Measurements from ENCODE around the gene IL1RN. TPM values are rescaled to one million over a fixed set of nuclear protein-coding genes. Genes with fewer than 3 reads are reported as not detected.

Gene IL1RN
- total RNA-seq, 1 experiment from 2014 or later = 0.86 TPM

DNA sequence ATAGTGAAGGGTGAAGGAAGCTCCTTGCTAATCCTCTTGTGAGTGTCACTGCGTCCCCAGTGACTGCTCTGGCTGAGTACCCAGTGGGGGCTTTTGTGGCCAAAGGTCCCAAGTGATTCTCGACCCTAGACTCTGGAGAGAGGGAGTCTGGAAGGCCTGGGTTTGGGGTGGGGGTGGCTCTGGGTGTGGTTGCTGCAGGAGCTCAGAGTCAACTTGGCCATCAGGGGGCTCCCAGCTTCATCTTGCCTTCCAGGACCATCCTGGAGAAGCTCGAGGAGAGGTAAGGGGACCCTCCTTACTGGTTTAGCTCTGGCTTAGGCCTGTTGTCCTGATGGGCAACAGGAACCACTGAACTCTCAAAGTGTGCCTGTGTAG lies 47.0 kb downstream of the IL1RN start:
- Histone ChIP-seq H3K9me3 (no peaks in the 10 kb centered on the region), H3K4me3 (no peak overlapping the region), H3K27me3 (no peaks in the 10 kb centered on the region), H3K36me3 (no peaks in the 10 kb centered on the region)
- DNase-seq = no peak

DNA sequence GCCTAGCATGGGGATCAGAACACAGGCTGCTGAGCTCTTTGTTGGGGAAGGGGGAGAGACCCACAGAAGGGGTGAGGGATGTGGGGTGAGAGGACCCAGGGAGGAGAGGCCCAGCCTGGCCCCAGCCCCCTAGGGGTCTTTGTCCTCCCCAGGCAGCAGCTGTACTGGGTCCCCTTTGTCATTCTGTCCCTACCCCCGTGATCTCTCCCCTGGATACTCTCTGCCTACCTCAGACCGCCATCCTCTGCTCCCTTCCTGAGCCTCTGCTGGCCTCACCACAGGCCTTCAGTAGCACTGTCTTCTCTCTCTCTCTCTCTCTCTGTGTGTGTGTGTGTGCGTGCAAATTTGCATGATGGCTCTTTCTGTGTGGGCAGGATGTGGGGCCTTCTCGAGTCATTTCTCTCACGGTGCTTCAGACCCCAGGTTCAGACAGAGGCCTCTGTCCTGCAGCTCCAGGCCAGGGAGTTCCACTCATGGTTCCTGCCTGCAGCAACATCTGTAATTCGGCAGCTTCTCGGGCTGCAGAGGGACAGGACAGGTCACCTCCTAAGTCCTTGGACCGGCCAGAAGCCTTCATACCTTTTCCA lies 47.7 kb downstream of the IL1RN start:
- no peak overlapping the region for H3K4me3 ChIP-seq
- H3K27me3 ChIP-seq = no peaks in the 10 kb centered on the region
- no peaks in the 10 kb centered on the region for H3K36me3 ChIP-seq
- H3K9me3 ChIP-seq = no peaks in the 10 kb centered on the region
- no peak for DNase-seq

DNA sequence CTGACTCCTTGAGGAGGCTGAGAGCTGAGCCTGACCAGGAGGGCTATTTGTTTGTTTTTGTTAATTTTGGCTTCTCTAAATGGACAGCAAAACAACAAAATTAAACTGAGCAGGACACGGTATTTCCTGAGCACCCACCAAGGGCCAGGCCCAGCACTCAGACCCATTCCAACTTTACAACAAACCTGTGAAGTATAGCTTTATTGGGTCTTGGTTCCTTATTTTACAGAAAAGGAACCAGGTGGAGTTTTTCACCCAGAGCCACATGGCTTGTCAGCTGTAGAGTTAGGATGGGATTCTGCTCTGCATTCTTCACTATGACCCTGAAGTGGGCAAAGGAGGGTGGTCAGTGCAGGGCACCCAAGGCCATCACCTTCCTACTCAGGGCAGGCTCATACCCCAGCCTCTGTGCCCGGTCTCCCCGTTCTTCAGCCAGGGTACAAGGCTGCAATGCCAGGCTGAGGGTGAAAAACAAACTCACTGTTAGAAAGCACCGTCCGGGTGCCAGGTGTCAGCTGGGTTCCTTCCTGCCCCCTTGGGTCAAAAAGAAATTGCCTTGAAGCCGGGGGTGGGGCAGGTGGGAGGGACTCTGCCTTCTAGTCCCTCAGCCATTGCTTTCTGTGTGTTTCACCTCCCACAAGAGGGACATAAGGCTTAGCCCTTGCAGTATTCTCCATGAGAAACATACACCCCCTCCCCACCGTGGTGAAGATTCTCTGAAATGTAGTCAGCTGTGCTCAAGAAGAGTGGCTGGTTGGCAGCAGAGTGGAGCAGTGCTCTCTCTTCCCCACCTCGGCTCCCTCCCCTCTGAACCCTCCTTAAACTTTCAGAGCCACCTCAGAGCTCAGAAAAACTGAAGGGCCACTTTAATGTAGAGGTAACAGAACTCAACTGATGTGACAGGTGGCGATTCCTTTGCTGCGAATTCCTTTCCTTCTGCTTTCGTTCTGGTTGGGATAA lies 48.6 kb downstream of the IL1RN start:
- no peak for DNase-seq
- H3K36me3 ChIP-seq = no peaks in the 10 kb centered on the region
- no peaks in the 10 kb centered on the region for H3K9me3 ChIP-seq
- no peaks in the 10 kb centered on the region for H3K27me3 ChIP-seq
- H3K4me3 ChIP-seq = no peak overlapping the region

DNA sequence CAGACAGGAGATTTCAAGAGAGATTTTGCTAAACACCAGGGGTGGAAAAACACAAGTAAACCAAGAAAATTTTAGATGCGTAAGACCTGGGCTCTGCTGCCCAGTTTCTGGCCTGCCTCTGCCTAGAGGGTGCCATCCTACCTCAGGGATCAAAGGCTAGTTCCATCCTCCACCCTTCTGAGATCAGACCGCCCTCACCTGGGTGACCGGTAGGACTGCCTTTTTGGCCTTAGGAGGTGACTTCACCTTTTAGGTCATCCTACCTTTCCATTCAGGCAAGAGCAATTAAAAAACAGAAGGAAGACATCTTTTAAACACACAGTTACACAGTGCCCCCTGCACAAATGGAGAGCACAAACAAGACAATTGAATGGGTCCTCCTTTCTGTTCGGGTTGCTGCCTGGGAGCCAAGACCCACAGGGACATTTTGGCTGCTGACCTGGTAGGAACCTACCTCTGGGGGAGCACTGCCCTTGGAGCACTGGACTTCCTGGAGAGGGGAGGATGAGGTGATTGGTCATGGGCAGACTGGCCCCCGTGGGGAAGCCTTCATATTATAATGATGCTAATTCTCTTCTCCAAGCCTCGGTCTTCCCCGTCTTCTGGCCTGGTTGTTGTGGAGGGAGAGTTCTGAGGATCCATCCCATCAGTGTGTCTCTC lies 49.4 kb downstream of the IL1RN start:
- Histone ChIP-seq H3K27me3 (no peaks in the 10 kb centered on the region), H3K9me3 (no peaks in the 10 kb centered on the region), H3K4me3 (no peak overlapping the region), H3K36me3 (no peaks in the 10 kb centered on the region)
- no peak for DNase-seq

DNA sequence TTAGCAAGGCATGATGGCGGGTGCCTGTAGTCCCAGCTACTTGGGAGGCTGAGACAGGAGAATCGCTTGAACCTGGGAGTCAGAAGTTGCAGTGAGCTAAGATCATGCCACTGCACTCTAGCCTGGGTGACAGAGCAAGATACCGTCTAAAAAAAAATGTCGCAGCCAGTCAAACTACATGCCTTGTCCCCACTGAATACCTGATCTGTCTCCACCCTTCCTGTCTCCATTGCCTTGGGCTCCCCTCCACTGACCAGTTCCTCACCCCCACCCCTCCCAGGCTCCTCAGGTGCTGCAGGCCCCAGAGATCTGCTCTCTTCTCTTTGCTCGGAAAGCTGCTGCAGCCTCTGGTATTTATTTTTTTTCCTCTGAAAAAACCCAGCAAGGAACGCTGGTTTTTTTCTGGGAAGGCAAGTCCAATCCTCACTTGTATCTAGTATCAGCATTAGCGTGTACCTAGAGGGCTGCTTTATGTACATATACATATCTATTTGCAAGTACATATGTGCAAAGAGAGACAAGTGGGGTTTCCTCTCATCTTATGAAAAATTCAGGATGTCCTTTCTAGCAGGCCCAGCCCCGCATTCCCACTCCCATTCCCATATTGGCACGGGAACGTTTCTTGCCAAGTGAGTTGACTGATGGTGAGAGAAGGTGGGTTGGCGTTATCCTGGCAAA lies 50.8 kb downstream of the IL1RN start:
- H3K27me3 ChIP-seq = no peaks in the 10 kb centered on the region

DNA sequence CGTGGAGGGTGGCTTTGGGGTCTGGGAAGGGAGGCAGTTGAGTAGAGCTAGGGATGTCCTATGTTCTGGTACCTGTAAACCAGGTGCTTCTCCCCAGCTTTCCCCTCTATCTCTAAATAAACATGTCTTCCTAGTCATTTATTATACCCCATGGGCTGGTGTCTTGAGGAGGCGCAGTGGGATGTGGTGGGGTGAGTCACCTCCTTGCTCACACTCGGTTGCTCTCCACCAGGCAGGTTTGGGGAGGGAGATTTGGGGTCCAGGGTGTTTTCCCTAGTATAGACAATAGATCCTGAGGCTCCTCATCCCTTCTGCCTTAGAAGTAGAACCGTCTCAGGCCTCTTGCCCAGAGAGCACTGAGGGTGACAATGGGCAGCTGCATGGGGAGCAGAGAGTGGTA lies 51.5 kb downstream of the IL1RN start:
- H3K4me3 ChIP-seq = no peak overlapping the region

More for the DNA sequence above, 50.8 kb downstream of the IL1RN start:
- Histone ChIP-seq H3K36me3 (no peaks in the 10 kb centered on the region), H3K9me3 (no peaks in the 10 kb centered on the region), H3K4me3 (no peak overlapping the region)
- DNase-seq = no peak

DNA sequence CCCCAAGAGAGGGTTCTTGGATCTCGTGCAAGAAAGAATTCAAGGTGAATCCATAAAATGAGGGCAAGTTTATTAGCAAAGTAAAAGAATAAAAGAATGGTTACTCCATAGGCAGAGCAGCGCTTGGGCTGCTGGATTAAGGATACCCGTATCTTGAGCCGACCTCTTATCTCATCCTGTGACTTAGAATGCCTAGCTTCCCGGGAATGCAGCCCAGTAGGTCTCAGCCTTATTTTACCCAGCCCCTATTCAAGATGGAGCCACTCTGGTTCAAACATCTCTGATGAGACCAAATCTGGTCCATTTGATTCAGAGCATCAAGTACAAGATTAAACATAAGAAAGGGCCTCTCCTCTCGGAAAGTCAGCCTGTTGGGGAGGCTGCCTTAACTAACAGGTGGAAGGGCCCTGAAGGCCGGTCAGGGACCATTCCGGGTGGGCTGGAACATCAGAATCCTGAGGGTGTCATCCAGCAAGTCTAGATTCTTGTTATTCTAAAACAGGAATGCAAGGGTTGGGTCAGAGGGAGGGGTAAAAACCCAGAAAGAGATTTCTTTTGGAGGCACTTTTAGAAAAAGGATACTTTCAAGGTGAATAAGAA lies 52.1 kb downstream of the IL1RN start:
- Histone ChIP-seq H3K4me3 (no peak overlapping the region), H3K27me3 (no peaks in the 10 kb centered on the region), H3K36me3 (no peaks in the 10 kb centered on the region), H3K9me3 (no peaks in the 10 kb centered on the region)
- no peak for DNase-seq

More for the DNA sequence above, 51.5 kb downstream of the IL1RN start:
- Histone ChIP-seq H3K27me3 (no peaks in the 10 kb centered on the region), H3K9me3 (no peaks in the 10 kb centered on the region), H3K36me3 (no peaks in the 10 kb centered on the region)
- no peak for DNase-seq

DNA sequence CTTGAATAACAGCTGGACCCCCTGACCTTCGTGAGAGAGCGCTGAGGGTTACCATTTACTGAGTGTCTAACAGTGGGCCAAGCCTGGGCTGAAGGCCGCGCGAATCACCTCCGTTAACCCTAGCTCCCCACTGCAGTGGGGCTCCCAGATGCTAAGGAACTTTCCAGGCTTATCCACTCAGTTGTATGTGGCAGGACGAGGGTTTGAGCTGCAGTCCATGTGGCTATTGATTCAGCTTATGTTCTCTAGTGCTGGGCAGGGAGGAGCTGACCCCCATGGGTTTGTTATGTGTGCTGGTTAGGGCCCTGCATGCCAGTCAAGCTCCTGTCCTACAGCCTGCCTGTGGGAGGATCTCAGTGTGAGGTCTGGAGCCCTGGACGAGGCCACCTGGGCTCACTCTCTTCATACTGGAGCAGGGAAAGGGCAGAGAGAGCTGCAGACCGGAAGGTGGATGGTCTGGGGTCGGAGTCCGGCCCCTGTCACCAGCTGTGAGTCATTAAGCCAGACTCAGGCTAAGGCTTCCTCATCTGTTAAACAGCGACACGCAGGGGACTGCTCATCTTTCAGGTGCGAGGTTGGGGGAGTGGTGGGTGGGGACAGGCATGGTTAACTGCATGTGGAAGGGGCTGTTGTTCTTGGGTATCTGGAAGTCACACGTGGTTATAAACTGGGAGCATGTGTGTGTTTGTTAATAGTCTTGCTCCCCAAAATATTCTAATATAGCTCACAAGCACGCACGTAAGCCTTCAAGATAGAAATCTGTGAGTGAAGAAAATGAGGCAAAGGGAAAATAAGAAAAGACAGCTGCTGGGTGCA lies 52.9 kb downstream of the IL1RN start:
- Histone ChIP-seq H3K9me3 (no peaks in the 10 kb centered on the region), H3K4me3 (no peak overlapping the region), H3K36me3 (no peaks in the 10 kb centered on the region), H3K27me3 (no peaks in the 10 kb centered on the region)
- no peak for DNase-seq

DNA sequence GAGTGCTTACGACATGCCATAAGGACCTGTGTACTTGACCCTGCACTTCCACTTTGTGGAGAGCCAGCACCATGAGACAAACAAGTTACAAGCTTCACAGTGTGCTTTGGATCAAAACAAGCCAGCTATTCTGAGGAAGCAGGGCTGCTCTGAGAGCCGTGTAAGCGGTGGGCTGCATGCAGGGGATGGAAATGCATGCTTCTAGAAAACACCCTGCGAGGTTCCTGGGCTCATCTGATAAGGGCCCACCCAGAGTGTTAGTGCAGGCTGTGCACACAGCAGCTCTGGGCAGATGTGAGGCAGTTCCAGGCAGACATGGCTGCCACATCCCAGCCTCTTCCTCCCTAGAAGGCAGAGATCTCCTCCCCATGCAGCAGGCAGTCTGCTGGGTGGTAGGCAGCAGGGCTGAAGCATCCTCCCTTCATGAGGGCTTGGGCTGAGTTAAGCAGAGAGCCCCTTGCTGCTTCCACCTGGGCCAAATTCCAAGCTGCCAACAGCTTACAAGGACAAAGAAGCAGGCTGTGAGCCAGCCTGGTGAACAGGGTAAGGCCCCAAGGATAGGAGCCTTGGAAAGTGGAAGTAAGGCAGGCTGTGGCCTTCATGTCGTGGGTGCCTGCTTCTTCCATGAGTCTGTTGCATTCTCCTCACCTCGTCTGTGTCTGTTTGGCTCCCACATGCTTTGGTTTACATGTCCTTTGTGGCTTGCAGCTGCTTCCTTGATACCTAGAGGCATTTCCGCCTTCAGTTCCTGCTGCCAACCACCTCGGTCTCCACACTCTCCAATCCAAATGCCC lies 54.1 kb downstream of the IL1RN start:
- Histone ChIP-seq H3K9me3 (no peaks in the 10 kb centered on the region), H3K4me3 (no peak overlapping the region), H3K27me3 (no peaks in the 10 kb centered on the region), H3K36me3 (no peaks in the 10 kb centered on the region)
- no peak for DNase-seq

DNA sequence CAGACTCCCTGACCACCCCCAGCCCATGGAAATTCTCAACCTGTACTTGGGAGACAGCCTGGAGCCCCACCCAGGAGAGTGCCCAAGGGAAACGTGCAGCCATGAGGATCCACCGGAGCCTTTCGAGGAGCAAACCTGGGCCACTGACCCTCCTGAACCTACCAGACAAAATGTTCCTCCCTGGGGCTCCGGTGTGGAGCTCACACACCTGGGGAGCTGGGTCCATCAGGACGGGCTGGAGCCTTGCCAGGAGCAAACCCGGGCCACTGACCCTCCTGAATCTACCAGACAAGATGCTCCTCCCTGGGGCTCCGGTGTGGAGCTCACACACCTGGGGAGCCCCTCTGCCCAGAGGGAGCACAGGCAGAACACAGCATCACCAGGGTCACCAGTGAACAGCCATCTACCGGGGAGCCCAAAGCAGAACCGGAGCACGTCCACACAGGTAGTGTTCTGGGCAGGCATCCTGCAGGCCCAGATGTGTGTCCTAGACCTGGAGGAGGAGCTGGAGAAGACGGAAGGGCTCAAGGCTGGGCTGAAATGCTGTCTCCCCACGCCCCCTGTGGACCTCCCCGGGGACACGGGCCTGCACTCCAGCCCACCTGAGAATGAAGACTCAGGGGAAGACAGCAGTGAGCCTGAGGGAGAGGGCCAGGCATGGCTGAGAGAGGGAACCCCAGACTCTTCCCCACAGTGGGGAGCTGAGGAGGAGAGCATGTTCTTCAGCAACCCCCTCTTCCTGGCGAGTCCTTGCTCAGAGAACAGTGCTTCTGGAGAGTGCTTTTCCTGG lies 55.3 kb downstream of the IL1RN start:
- no peak for DNase-seq
- Histone ChIP-seq H3K9me3 (no peaks in the 10 kb centered on the region), H3K4me3 (no peak overlapping the region), H3K36me3 (no peaks in the 10 kb centered on the region), H3K27me3 (no peaks in the 10 kb centered on the region)

DNA sequence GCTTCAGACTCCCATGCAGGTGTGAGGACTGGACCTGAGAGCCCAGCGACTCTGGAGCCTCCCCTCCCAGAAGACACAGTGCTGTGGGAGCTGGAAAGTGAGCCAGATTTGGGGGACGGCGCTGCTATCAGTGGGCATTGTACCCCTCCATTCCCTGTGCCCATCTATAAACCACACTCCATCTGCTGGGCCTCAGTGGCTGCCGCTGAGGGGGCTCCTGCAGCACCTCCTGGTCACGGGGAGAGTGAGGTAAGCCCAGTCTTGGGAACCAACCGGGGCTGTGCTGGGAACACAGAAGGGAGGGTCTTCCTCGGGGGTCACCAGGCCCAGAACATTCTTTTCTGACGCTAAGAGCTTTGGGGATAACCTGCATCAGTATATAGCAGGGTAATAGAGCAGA lies 55.9 kb downstream of the IL1RN start:
- Histone ChIP-seq H3K4me3 (no peak overlapping the region), H3K27me3 (no peaks in the 10 kb centered on the region), H3K36me3 (no peaks in the 10 kb centered on the region), H3K9me3 (no peaks in the 10 kb centered on the region)
- DNase-seq = no peak
